ENCODE results near the gene MEGF6.

DNA sequence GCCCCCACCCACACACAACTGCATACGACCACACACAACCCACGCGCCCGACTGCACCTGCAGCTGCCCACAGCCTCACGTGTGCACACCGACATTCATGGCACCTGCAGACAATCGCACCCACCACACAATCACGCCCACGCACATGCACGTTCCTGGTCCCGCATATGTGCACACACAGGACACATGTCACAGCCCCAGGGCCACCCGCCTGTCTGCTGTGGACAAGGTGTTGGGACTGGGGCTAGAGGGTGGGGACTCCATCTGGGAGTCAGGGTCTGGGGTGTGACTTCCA lies 100.4 kb downstream of the MEGF6 start:
- TF ChIP-seq ESRRG (CRISPR knock-in tag; IDR thresholded peaks at IDR 0.05) (no peak), RARB (CRISPR knock-in tag; IDR thresholded peaks at IDR 0.05) (no peak), PPARA (CRISPR knock-in tag; IDR thresholded peaks at IDR 0.05; ENCODE audit: borderline replicate concordance) (no peak), ZFP30 (CRISPR knock-in tag; IDR thresholded peaks at IDR 0.05) (no peak)
- TF ChIP-seq, protein P1, sequence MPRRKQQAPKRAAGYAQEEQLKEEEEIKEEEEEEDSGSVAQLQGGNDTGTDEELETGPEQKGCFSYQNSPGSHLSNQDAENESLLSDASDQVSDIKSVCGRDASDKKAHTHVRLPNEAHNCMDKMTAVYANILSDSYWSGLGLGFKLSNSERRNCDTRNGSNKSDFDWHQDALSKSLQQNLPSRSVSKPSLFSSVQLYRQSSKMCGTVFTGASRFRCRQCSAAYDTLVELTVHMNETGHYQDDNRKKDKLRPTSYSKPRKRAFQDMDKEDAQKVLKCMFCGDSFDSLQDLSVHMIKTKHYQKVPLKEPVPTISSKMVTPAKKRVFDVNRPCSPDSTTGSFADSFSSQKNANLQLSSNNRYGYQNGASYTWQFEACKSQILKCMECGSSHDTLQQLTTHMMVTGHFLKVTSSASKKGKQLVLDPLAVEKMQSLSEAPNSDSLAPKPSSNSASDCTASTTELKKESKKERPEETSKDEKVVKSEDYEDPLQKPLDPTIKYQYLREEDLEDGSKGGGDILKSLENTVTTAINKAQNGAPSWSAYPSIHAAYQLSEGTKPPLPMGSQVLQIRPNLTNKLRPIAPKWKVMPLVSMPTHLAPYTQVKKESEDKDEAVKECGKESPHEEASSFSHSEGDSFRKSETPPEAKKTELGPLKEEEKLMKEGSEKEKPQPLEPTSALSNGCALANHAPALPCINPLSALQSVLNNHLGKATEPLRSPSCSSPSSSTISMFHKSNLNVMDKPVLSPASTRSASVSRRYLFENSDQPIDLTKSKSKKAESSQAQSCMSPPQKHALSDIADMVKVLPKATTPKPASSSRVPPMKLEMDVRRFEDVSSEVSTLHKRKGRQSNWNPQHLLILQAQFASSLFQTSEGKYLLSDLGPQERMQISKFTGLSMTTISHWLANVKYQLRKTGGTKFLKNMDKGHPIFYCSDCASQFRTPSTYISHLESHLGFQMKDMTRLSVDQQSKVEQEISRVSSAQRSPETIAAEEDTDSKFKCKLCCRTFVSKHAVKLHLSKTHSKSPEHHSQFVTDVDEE (CRISPR knock-in tag; IDR thresholded peaks at IDR 0.05): no peak

Data from SK-N-SH treated with all-trans-retinoic acid at 6 μM for 48 hours (cell line).